ENCODE measurements around the gene HNRNPF.
"Not testable (repeated sequence)": the region's sequence is repeated elsewhere in the genome, so short reads cannot be mapped to it uniquely, and the experiment has no call there.

The HNRNPF gene

DNA sequence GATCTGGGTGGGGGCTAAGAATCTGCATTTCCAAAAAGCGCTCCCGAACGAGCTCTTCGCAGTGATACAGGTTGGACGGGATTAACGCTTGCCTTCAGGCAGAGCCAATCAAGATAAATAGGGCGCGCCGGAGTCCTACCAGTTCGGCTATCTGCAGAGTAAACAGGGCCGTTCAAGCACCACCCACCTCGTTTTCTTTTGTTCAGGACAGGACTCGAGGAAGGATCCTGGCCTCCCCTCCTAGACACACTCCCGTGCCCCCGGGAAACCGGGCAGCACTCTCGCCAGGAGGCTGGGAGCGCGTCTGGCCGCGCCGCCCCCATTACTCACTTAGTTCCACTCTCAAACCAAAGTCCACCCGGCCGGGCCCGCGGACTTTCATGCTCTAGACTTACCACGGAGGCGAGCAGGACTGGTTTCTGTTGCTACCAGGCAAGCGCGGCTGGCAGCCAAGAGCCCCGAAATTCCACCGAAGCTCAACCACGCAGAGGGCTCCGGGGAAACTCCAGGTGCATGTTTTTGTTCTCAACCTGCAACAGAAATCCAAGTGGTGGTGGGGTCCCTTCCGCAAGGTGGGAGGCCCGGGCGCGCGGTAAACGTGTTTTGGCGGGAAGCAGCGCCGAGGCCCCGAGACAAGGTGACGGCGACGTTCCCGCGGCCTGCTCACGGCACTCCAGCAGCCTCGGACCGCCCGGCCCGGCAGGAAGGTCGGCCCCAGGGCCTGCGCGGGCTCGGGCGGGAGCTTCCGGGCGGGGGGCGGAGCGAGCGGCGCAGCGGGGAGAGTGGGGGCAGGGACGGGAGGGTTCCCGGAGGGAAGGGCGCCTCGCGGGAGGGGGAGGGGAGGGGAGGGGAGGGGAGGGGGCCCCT, 12.7 kb downstream of the HNRNPF start:
- no peak for DNase-seq

DNA sequence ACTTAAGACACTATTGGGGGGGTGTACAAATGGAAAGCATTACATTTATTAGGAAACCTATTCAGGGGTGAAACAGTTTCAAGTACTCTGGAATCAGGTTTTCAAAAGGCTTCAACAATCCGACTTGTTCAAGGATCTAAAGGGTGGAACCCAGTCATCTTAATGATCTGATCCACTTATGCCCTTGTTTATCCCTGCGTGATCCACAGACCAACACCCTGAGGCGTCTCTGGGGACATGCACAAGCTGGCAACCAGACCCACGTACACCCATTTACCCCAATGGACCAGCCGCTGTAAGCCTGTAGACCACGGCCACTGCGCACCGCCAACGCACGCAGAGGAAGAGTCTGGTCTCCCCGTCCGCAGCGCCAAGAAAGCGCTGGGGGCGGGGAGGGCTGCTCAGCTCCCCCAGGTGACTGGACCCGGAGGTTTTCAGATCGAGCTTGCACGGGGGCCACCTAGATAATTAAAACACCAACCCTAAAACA, 13.4 kb downstream of the HNRNPF start:
- DNase-seq, result no peak

DNA sequence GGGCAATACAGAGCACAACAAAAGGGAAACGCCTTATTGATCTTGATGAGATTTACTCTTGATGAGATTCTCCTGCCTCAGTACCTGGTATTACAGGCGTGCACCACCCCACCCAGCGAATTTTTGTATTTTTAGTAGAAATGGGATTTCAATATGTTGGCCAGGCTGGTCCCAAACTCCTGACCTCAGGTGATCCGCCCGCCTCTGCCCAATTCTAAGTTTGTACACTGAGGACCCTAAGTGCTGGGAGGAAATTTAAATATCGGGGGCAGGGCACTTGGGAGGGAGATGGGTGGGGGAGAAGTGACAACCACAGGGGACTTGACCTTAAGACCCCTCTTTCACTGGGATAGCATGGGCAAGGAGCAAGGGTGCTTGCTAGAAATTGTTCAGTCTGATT, 14.1 kb downstream of the HNRNPF start:
- no peak for DNase-seq

DNA sequence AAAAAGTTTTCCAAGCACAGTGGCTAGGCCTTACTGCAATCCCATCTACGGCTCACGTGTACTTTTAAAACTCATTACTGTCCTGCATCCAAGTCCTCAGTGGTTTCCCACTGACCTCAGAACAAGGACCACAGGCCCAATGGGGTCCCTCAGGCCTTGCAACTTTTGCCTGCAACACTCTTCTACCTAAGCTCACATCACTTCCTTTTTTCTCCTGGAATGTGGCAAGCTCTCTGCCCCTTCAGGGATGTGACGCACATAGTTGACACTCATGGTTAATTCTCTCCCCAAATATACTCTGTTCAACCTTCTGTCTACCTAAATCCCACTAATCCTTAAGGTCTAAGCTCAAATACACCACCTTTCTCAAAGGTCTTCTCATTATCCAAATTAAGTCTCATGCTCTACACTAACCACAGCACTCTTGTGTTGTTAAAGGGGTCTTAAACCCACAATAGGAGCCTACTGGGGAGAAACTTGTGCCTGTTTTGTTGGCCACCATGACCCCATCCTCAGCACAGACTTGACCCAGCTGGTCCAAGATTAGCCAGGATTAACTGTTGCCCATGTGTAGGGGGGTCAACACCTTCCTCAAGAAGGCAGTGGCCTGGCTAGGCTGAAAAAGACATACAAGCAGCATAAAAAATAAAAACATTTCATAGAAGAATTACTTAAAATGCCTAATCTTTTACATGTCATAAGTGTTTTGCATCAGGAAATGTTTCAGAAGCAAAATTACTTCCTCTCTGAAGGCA, 15.2 kb downstream of the HNRNPF start:
- DNase-seq, result no peak

DNA sequence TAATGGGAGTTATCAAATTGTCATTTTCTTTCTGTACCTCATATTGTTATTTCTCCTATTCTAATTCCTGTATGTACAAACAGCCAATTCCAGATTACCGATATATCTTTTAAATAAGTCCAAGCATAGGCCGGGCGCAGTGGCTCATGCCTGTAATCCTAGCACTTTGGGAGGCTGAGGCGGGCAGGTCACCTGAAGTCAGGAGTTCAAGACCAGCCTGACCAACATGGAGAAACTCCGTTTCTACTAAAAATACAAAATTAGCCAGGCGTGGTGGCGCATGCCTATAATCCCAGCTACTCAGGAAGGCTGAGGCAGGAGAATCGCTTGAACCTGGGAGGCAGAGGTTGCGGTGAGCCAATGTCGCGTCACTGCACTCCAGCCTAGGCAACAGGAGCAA, 15.8 kb downstream of the HNRNPF start:
- DNase-seq, result not testable (repeated sequence)

DNA sequence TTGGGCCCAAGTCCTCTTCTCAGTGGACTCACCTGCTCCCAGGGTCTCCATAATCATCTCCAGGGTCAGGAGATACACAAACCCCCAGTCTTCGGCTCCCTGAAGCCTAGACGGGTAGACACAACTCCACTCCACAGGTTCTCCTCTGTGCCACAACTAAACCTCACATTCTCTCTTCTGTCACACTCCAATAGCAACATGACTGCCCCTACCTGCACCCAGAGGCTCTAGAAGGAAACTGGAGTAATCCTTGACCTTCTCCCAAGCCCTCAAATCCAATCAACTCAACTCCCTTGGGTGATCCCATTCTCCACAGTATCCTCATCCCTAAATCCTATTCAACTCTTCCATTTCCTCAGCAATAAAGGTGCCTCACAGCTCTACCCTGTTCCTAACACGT, 16.2 kb downstream of the HNRNPF start:
- DNase-seq, result no peak

DNA sequence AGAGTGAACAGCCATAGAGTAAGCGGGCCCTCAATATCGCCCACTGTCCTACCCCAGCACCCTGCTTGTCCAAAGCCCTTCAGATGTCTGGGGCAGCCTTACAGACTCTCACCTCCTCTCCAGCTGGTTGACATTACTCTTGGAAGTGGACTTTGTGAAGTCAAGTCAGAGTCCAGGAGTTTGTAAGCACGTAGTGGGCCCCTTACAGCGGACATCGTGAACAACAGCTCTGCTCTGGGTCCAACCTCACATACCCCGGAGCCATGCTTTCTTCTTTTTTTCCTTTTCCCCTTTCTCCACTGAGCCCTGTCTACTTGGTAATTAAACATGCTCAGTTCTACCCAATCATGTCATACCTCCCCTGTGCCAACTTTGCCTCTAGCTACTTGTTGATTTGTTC, 17.5 kb downstream of the HNRNPF start:
- no peak for DNase-seq

DNA sequence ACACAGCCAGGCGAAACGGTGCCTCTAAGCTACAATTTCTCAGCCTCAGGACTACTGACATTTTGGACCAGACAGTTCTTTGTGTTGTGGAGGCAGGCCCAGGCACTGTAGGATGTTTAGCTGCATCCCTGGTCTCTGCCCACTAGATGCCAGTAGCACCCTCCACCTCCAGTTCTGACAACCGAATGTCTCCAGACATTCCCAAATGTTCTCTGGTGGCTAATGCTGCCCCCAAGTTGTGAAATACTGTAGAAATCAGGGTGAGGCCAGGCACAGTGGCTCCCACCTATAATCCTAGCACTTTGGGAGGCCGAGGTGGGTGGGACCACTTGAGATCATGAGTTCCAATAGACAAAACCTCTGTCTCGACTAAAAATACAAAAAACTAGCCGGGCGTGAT, 18.2 kb downstream of the HNRNPF start:
- DNase-seq, result no peak

DNA sequence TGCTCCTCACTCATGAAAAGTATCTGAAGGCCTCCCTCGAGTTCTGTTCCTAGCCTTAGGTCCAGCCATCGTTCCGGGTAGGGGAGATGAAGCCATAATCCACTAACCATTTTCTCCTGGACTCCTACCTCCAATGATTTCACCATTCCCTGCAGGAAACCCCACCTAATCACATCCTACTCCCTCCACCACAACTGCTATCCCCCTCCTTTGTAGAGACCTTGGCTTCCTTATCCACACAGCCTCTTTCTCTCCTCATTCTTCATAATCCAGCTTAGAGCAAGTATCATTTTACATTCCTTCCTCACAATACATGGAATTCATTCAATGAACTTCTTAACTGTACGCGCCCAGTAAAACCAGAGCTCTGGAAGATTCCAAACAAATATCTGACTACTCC, 18.7 kb downstream of the HNRNPF start:
- no peak for DNase-seq

DNA sequence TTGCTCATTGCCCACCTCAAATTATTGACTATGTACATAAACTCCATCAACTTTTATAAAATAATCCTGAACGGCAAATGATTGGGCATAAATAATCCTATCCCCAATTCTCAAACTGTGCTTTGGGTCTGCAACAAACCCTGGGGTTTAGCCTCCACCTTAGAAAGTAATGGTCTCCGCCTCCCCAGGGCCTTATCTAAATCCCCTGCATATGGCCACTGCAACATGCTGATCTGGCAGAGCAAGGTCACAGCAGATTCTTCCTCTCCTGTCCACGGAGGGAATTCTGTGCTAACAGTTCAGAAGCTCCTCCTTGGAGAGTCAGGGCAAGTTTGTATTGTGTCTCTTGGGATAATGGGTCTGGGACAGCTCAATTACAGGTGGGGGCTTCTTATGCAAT, 19.1 kb downstream of the HNRNPF start:
- DNase-seq, result no peak

DNA sequence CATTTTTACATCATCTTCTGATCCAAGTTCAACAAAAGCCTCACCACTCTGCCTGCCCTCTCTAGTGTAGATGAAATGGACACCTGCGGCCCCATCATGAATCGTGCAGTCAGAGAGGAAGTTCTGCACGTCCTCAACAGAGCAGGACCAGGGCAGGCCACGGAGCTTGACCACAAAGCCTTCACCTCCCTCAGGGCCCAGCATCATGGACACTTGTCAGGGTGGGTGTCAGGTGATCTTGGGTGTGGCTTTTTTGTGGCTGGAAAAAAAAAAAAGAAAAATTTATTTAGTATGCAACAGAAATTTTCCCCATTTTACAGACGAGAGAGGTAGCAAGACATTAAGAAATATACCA, 21.3 kb downstream of the HNRNPF start:
- DNase-seq, result no peak

DNA sequence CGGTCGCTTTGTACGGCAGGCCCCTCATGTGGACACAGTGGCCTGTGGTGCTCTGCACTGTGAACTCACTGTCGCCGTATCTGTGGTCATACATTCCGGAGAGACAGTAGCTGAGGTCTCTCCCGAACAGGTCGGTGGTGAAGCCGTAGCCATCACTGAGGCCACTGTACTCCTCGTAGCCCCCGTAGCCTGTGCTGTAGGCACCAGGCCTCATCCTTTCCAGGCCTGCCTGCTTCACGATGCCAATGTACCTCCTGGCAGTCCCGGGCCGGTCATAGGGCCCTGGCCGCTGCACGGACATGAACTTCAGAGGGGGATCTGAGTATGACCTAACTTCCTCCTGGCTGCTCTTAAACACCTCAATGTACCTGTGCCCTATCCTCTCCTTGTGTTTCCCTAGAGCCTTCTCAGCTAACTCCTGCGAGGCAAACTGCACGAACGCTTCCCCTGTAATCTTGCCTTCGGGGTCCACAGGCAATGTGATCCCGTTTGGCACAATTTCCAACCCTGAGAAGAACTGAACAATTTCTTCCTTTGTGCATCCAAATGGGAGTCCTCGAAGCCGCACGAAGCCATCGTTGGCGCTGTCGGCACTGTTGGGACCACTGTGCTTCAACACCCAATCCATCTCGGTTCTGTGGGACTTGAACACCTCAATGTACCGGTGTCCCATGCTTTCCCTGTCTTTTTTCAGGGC, 21.9 kb downstream of the HNRNPF start:
- no peak for DNase-seq

DNA sequence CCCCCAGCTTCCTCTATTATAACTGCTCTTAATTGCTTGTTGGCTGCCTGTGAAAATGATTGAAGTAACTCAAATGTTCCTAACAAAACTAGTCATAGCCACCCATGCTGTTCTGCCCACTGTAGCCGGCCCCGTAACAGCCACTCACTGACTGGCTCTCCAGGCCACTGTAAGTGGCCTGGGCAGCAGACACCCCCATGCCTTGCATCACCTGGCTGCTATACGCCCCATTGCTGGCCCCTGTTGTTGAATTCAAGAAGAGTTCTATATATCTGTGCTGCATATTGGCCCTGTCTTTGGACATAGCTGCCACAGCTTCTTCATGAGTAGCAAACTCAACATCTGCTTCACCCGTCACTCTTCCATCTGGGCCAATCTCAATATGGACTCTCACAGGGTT, 22.4 kb downstream of the HNRNPF start:
- DNase-seq, result no peak

DNA sequence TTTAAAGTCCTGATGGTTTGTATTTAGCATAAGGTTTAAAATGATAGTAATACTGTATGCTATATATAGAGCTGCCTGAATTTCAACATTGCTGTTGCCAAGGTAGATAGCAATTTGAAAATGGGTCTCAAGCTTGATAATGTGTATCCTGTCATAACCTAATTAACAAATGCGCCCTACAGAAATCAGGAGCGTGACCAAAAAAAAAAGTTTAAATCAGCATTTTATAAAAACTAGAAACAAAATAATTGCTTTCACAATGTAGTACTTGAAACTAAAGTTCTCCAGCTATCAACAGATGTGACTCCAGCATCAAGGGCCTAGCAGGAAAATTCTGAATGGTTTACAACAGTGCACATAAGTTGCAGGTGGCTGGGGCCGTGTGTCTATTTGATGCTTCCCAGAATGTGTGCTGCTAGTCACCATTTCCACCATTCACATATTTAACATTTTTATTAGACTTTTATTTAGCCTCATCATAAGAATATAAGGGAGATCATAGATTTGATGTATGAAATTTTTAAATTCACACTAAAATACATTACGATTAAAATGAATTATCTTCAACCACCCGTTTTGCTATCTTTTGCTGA, 23.5 kb downstream of the HNRNPF start:
- DNase-seq, result no peak

DNA sequence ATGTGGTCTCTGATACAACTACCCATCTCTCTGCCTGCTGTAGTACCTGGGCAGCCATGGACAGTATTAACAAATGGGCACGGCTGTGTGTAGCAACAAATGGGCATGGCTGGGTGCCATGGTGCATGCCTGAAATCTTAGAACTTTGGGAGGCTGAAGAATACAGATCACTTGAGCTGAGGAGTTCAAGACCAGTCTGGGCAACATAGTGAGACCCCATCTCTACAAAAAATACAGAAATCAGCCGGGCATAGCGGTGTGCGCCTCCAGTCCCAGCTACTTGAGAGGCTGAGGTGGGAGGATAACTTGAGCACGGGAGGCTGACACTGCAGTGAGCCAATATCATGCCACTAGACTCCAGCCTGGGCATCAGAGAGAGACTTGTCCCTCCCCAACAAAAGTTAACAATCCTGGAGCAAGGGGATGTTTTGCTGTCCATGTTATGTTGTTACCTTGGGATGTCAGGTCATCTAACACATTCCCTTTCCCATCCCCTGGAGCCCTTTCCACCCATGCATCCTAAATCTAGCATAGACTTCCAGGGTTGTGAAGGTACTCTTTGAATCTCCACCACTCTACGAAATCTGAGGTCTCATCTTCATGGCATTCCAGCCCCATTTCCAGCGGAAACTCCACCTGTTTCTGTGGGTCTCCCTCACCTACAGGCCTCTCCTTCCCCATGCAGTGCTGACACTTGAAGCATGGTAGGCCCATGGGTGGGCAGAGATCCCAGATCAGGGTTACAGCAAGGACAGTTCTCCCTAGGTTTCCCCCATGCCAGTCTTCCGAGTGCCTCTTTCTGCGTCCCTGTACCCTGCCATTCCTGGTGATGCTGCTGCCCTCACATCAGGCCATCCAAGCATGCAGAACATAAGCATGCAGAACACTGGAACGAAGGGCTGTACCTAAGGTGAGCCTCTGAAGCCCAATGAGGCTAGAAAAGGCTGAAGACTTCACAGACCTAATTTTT, 24.4 kb downstream of the HNRNPF start:
- no peak for DNase-seq

DNA sequence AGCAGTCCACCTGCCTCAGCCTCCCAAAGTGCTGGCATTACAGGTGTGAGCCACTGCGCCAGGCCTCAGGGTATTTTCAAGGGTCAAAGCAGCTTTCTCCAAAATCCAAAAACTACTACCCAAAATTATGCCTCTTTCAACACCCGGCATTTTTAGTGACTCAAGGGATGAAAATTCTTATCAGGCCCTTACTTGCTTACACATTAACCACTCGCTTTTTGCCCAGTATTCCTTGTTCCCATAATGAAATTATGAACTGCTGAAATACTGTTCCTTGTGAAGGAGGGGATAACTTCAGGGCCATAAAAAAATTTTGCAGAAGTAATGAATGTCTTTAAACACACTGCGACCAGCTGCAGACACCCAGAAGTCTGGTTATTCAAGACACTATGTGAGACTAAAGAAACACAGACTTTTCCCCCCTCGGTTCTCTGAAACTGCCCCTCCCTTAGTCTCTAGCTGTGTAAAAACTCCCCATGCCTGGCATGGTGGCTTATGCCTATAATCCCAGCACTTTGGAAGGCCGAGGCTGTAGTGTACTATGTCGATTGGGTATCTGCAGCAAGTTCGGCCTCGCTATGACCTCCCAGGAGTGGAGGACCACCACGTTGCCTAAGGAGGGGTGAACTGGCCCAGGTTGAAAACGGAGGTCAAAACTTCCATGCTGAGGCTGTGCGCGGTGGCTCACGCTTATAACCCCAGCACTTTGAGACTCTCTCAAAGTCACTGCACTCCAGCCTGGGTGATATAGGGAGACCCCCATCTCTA, 25.6 kb downstream of the HNRNPF start:
- DNase-seq, result no peak

DNA sequence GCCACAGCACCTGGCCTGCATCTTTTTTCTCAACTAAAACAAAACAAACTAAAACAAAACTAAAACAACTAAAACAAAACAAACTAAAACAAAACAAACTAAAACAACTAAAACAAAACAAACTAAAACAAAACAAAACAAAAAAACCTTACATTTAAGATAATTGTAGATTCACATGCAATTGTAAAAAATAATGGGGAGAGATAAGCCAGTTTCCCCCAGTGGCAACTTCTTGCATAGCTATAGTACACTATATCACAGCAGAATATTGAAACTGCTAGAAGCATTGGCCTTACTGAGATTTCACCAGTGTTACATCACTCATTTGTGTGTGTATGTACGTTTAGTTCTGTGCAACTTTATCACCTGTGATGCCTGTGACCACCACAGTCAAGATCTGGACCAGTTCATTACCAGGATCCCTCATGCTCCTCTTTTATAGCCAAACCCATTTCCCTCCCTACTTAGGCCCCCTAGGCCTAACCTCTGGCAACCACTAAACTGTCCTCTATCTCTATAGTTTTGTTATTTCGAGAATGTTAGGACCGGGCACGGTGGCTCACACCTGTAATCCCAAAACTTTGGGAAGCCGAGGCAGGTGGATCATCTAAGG, 28.3 kb downstream of the HNRNPF start:
- DNase-seq, result no peak

DNA sequence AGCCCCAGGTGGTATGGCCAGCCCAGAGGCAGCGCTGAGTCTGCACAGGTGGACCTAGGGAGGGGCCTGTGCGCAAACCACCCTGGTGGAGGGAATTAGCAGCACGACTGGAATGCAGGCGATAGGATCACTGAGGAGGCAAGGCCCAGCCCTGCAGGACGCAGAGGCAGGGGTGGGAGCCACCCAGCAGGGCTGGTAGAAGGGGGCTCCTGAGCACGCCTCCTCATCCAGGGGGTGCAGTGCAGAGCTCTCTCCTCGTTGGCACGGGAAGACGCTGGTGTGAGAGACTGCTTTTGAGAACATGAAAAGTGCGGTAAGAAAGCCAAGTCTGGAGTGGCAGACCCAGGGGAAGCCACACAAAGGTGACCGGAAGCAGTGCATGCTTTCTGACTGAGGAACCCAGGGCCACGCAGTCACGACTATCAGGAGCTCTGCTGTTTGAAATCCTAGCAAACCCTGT, 31.5 kb downstream of the HNRNPF start:
- DNase-seq, result no peak

DNA sequence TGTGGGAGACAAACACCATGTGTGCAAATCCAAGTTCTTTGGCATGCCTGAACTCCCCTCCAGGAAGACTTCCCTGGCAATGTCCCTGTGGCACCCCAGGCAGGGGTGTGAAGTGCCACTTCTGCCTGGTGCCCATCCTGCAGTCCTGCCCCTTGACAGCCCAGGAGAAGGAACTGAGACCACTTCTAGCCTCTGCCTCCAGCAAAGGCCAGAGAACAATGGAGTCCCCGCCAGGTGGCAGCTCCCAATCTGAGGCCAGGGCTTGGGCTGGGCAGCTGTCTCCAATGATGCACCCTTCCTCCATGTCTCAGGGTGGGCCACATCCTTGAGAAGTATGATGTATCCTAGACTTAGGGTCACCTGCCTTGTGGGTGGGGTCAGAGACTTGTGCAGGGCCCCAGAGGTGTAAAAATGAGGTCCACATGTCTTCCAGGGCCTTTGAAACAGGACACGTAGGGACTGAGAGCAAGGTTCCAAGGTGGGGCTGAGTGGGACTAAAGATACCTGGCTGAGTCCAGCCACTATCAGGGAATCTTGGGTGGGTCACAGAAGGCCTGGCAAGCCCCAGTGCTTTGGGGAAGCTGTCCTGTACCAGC, 32.1 kb downstream of the HNRNPF start:
- DNase-seq, result no peak

DNA sequence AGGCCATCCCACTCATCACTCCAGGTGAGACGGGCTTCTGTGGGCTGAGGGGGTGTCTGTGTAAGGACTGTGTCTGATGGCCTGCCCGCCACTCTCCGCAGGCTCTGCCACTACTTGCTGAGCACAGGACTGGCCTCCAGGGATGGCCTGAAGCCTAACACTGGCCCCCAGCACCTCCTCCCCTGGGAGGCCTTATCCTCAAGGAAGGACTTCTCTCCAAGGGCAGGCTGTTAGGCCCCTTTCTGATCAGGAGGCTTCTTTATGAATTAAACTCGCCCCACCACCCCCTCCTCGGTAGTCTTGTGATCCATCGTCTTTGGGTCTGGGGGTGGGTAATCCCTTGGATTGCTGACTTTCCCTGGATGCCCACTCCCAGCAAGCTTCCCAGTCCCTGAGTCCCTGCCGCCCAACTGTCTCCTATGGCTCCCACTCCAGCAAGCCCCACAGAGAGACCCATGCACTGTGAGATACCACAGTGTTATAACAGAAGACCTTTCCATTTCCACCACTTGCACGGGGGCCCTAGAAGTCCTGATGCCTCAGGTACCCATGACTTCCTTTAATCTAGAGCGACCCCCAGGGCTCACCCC, 32.8 kb downstream of the HNRNPF start:
- no peak for DNase-seq
